DMS 273 (cell line): Measurements from ENCODE around the gene KHDRBS2.

Experiments used
- DNase-seq: peaks from one replicate; lab custom pipeline; 2025; ENCODE audit not compliant: unreplicated experiment; lab: John Stamatoyannopoulos, UW

KHDRBS2 gene

GRCh38 chr6:61640463-61640862, 645.6 kb downstream of the KHDRBS2 start:
- DNase-seq, result no peak
